Embryonic facial prominence (tissue), 1 donor: Measurements from ENCODE around the gene HES4.

Experiments
- DNase-seq: peaks from one replicate; pipeline ENCODE4 v3.0.0-alpha.2; 2016; ENCODE audit errors: extremely low spot score

HES4 gene, protein sequence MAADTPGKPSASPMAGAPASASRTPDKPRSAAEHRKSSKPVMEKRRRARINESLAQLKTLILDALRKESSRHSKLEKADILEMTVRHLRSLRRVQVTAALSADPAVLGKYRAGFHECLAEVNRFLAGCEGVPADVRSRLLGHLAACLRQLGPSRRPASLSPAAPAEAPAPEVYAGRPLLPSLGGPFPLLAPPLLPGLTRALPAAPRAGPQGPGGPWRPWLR

DNA sequence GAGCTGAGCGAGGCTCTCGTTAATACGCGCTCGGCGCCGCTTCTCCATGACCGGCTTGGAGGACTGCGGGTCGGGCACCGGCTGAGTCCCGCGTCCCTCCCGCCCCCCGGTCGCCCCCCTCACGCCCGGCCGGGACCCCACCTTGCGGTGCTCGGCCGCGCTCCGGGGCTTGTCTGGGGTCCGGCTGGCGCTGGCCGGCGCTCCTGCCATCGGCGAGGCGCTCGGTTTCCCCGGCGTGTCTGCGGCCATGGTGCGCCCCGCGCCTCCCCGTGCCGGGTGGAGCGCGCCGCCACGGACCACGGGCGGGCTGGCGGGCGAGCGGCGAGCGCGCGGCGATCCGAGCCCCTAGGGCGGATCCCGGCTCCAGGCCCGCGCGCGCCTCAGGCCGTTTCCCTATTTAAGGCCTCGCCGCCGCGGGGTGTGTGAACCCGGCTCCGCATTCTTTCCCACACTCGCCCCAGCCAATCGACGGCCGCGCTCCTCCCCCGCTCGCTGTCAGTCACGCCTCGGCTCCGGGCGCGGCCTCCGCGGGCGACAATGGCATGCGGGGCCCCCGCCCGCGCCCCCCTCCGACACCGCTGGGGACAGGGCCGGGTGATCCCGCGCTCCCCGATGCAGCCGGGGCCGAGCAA is at the start of gene HES4:
HES4 (minus strand) TSS at position 373 of the 632 bp plus-strand sequence; CDS start at position 249, 124 bp downstream.
- peak; percentile 74 for DNase-seq

DNA sequence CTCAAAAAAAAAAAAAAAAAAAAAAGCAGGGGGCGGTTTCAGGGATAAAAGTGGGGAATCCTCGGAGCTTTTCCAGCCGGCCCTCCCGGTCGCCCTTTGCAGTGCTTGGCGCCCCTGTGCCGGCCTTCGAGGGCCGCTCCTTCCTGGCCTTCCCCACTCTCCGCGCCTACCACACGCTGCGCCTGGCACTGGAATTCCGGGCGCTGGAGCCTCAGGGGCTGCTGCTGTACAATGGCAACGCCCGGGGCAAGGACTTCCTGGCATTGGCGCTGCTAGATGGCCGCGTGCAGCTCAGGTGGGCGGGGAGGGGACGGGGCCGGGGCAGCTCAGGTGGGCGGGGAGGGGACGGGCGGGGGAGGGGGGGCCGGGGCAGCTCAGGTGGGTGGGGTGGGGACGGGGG is 48.9 kb upstream of the HES4 start:
- no peak for DNase-seq

DNA sequence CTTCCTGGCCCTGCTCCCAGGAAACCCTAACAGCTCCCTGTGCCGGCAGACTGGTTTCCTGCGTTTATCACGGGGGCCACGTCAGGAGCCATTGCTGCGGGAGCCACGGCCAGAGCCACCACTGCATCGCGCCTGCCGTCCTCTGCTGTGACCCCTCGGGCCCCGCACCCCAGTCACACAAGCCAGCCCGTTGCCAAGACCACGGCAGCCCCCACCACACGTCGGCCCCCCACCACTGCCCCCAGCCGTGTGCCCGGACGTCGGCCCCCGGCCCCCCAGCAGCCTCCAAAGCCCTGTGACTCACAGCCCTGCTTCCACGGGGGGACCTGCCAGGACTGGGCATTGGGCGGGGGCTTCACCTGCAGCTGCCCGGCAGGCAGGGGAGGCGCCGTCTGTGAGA is 48.1 kb upstream of the HES4 start:
- DNase-seq = no peak

- no peak for DNase-seq
Measured at GRCh38 chr1:1047407-1047806, 47.5 kb upstream of the HES4 start.

DNA sequence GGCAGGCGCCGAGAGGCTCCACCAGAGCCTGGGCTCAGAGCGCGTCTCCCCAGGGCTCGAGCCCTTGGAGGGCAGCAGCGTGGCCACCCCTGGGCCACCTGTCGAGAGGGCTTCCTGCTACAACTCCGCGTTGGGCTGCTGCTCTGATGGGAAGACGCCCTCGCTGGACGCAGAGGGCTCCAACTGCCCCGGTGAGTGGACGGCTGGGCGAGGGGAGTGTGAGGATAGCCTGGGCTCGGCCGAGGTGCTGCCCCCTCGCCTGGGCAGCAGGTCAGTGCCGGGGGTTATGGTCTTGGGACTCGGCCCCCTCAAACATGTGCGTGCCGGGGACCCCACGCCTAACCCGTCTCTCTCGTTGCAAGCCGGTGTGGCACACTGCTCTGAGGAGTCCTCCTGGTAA is 46.9 kb upstream of the HES4 start:
- DNase-seq = no peak

DNA sequence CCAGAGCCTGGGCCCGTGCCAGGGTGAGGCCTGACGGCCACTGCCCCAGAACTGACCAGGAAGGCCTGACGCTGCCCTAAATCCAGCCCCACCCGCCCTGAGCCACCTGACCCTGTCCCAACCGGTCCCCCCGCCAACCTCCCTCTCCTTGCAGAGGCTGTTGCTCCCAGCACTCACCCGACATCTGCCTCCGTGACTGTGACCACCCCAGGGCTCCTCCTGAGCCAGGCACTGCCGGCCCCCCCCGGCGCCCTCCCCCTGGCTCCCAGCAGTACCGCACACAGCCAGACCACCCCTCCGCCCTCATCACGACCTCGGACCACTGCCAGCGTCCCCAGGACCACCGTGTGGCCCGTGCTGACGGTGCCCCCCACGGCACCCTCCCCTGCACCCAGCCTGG is 46.3 kb upstream of the HES4 start:
- no peak for DNase-seq

- no peak for DNase-seq
Measured at GRCh38 chr1:1045129-1045528, 45.2 kb upstream of the HES4 start.

GRCh38 chr1:1044455-1045078 is 44.7 kb upstream of the HES4 start:
- no peak for DNase-seq

- no peak for DNase-seq
Measured at GRCh38 chr1:1043921-1044320, 44.0 kb upstream of the HES4 start.

DNA sequence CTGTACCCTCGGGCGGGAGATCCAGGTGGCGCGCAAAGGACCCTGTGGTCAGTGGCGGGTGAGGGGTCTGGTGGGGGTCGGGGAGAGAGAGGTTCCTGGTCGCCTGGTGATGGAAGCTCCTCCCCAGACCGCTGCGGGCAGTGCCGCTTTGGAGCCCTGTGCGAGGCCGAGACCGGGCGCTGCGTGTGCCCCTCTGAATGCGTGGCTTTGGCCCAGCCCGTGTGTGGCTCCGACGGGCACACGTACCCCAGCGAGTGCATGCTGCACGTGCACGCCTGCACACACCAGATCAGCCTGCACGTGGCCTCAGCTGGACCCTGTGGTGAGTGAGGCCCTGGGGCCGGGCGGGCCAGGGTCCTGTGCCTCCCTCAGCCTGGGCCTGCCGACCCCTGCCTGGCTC is 43.5 kb upstream of the HES4 start:
- DNase-seq = no peak

DNA sequence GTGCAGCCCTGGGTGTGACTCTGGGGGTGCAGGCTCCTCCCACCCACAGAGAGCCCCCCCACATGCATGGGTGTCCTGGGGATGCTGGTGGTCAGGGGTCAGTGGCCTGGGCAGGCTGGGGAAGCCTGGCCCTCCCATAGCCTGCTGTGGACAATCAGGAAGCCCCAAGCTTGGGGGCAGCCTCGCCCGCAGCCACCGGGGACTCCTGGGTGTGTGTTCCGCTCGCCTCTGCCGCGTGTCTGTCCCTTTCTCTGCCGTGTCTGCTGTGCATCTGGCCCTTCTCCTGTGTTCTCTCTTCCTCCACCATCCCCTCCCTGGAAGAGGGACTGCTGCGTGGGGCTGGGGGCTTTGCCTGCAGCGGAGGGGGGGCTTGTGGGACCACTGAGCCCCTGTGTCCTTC is 42.9 kb upstream of the HES4 start:
- DNase-seq = no peak

- DNase-seq = no peak
Measured at GRCh38 chr1:1041873-1042272, 42.0 kb upstream of the HES4 start.

- no peak for DNase-seq
Measured at GRCh38 chr1:1041092-1041523, 41.2 kb upstream of the HES4 start.

DNA sequence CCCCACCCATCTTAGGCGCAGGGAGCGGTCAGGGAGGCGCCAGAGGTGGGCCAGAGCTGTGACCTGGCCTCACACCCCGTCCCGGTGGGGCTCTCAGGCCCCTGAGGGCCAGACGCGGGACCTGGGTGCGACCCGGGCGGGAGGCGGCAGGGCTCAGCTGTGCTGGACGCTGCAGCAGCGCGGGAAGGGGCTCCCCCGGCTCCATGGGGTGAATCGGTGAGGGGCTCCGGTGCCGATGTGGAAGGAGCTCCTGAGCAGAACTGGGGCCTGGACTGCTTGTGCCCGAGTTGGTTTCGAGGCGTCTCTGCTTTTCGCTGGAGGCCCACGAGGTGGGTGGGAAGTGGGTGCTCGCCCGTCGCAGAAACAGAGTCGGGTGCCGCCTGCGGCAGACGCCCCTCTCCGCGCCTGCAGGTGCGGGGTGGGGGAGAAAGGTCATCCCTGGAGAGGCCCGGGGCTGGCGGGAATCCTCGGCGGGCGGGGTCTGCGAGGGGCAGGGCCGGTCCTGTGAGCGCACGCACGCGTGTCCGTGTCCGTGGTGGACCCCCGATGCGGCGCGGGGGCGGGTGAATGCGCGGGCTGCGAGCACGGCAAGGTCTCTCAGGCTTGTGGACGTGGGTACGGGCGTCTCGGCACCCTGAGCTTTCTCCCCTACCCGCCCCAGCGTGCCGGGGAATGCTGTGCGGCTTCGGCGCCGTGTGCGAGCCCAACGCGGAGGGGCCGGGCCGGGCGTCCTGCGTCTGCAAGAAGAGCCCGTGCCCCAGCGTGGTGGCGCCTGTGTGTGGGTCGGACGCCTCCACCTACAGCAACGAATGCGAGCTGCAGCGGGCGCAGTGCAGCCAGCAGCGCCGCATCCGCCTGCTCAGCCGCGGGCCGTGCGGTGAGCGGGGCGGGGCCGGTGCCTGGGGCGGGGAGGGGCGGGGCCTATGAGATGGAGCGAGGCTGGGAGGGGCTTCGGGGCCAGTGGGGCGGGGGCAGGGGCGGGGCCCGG is 40.4 kb upstream of the HES4 start:
- DNase-seq = peak; percentile 53

DNA sequence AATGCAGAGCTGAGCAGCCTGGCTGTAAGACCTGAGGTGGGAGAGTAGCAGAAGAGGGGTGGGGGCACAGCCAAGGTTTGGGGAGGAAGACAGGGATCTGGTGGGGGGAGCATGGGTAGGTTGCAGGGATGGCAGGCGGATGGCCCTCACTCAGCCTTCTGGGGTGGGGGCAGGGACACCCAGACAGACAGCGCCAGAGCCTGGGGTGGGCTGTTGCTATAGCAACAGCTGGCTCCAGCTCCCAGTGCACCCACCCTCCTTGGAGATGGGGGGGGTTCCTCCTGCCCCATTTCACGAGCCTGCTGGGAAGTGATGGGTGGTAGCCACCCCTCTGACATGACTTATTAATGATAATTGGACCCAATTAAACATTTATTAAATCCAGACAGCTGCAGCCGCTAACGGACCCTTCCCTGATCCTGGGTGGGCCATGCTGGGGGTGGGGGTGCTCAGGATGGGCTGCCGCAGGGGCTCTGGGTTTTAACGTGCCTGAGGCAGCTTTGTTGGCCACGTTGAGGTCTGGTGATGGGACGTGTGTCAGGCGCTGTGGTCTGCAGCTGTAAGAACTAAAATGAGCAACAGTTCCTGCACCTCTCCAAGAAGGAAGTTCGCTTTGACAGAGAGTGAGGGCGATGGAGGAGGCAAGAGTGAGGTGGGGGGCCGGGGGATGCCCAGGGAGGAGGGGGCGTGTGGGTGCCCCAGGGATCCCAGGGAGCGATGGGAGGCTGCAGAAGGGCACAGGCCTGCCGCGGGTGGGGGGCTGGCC is 39.4 kb upstream of the HES4 start:
- DNase-seq = no peak

GRCh38 chr1:1038694-1039093 is 38.8 kb upstream of the HES4 start:
- DNase-seq = no peak

GRCh38 chr1:1037366-1038327 is 37.8 kb upstream of the HES4 start:
- DNase-seq = no peak

DNA sequence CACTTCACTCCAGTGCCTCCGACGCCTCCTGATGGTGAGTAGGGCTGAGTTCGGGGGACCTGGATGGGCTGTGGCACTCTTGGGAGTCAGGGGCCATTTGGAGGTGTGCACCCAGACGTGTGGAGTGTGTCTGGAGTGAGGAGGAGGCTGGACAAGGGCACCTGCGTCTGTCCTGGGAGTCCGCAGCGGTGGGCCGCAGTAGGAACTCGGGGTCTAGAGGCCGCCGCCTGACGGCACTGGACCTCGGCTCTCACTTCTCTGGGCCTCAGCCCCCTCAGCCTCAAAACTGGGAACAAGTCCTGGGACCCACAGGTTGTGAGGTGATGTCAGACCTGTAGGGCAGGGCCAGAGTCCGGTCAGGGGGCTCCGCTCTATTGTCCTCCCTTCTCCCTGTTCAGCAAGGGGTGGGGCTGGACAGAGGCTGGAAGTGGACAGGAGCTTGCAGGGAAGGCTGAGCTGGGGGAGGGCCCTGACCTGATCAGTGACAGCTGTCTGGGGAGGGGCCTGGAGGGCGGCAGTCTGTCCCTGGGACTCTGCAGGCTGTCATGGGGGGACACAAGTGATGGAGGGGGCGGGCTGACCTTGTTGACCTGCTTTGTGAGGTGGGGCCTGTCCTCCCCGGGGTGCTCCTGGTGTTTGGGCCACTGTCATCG is 35.5 kb upstream of the HES4 start:
- DNase-seq = no peak

GRCh38 chr1:1034439-1034781 is 34.5 kb upstream of the HES4 start:
- DNase-seq = no peak
